Urinary bladder (tissue), 4 donors: Measurements from ENCODE around the gene TNFSF8. TPM values are rescaled to one million over a fixed set of nuclear protein-coding genes. Genes with fewer than 3 reads are reported as not detected.

Experiments
- DNase-seq: peaks from one replicate; pipeline ENCODE4 v3.0.0-alpha.2; 2015; ENCODE audit errors: extremely low spot score
- H3K27ac ChIP-seq: one replicate; pipeline ENCODE4 v1.5.1; 2013; ENCODE audit warnings: low read depth, mild to moderate bottlenecking, moderate library complexity
- H3K36me3 ChIP-seq: one replicate; pipeline ENCODE4 v1.6.1; 2013; ENCODE audit warnings: mild to moderate bottlenecking, moderate library complexity; ENCODE audit not compliant: insufficient read depth
- H3K4me1 ChIP-seq: one replicate; pipeline ENCODE4 v1.6.1; 2013; ENCODE audit warnings: mild to moderate bottlenecking, moderate library complexity; ENCODE audit not compliant: insufficient read depth
- H3K4me3 ChIP-seq: one replicate; pipeline ENCODE4 v1.5.1; 2013; ENCODE audit warnings: low read depth, low read length
- WGBS: extraction: QIAGEN DNeasy Blood & Tissue Kit; methylation state at CpG from one replicate; pipeline ENCODE4 v1.1.7; 2013; 5-methylcytosine and 5-hydroxymethylcytosine counted together
- polyA plus RNA-seq: library from polyadenylated mRNA; stranded (reverse); fragments of 200-250 nt; gene quantifications from one replicate; pipeline ENCODE4 v1.2.3, GENCODE V29; 2013
- total RNA-seq: library from RNA; depleted of rRNA; stranded (reverse); fragments of >200 nt; gene quantifications from one replicate; pipeline ENCODE4 v1.2.3, GENCODE V29; 2014
- donor health status: healthy with polysubstance abuse.
- donor health status: healthy.

The TNFSF8 gene
- total and polyA plus RNA-seq, 2 donors: 1.4 to 2.3 TPM

DNA sequence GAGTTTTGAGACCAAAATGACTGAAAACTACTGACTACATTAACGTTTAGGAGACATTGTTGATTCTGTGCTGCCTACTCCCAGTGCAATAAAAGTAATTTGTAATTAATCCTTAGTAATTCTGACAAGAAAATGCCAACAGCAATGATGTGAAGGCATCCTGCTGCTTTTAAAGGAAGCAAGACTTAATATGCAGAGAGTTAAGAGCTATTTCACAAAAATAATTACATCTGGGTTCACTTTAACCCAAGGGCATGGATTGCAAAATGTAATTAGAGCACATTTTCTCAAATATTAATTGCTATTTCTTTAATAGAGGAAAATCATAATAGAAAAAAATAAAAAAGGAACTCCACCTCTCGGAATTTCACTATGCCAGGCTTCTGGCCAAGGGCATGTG, 22.7 kb upstream of the TNFSF8 start:
- H3K4me3 ChIP-seq: no peak overlapping the region
- 72% methylated on average over 2 of the region's 2 CpGs for WGBS
- no peak overlapping the region for H3K27ac ChIP-seq
- H3K4me1 ChIP-seq: no peaks in the 10 kb centered on the region
- H3K36me3 ChIP-seq: no peaks in the 10 kb centered on the region
- no peak for DNase-seq

DNA sequence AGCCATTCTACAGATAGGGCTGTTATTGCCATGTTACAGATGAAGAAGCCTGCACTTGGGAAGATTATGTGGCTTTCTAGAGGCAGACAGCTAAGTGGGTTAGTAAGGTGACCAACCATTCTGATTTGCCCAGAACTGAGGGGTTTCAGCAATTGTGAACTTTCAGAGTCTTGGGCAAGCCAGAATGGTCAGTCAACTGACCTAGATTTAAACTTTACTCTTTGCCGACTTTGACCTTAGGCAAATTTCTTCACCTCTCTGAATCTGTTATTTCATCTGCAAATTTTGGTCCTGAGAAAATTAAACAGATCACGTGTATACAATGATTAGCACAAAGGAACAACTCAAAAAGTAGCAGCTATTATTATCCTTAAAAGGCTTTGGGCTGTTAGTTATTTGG, 20.4 kb upstream of the TNFSF8 start:
- 85% methylated on average over 2 of the region's 2 CpGs for WGBS
- DNase-seq: no peak
- H3K4me3 ChIP-seq: no peak overlapping the region
- H3K4me1 ChIP-seq: no peaks in the 10 kb centered on the region
- no peak overlapping the region for H3K27ac ChIP-seq
- H3K36me3 ChIP-seq: no peaks in the 10 kb centered on the region

GRCh38 chr9:114947058-114947457, 16.7 kb upstream of the TNFSF8 start:
- no peak for DNase-seq
- WGBS: 74% methylated on average over 4 of the region's 4 CpGs
- no peak overlapping the region for H3K27ac ChIP-seq
- H3K4me3 ChIP-seq: no peak overlapping the region
- H3K36me3 ChIP-seq: no peaks in the 10 kb centered on the region
- no peaks in the 10 kb centered on the region for H3K4me1 ChIP-seq

DNA sequence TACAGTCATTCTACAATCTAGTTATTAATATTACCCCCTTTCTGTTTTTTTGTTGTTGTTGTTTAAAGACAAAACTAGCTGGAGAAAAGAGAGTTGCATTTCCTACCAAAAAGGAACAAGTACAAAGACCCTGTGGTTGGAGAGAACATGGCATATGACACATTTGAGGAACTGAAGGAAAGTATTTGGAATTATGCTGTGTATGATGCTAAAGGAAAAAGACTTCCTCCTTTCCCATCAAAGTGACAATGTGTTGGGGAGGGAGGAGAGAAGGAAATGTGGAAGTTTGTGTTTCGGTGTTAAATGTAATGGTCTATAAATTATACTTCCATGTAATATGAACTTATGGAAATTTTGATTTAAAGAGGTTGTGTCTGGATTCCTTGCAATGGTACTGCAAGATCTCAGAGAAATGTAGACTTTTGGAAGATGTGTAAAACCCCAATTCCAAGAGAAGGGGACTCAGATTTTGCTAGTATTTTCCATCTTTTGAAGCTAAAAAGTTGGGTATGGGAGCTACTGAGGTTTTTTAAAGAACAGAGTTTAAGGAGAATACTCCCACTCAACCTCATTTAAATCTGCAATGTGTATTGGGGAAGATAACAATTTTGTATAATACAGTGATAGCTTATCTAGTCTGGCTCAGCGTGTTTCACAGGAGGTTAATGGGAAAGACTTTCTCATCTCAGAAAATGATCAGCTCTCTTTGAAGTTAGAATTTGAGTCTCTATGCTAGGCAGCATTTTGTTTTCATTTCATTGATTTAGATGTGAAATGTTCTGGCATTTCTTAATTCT, 15.4 kb upstream of the TNFSF8 start:
- Histone ChIP-seq H3K27ac (no peak overlapping the region), H3K4me1 (no peaks in the 10 kb centered on the region), H3K4me3 (no peak overlapping the region), H3K36me3 (no peaks in the 10 kb centered on the region)
- 74% methylated on average over 2 of the region's 2 CpGs for WGBS
- no peak for DNase-seq

DNA sequence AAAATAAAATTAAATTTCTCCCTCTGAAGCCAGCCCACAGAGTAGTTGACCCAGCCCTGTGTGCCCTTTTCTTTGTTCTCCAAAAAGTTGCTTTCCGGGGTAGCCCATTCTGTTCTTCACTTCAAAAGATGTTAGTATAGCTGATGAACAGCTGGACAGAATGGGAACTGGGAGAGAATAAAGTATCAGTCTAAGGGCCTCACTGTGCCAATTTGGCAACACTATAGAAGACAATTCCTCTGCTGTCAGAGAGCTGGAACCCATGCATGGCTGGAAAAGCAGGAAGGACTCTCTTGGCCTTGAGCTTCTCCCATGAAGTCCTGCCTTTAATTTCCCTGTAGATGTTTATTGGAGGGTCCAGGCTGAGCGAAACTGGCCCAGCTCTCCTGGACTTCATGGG, 11.0 kb upstream of the TNFSF8 start:
- Histone ChIP-seq H3K36me3 (no peaks in the 10 kb centered on the region), H3K4me3 (no peak overlapping the region), H3K27ac (no peak overlapping the region), H3K4me1 (no peaks in the 10 kb centered on the region)
- 82% methylated on average over 2 of the region's 2 CpGs for WGBS
- DNase-seq: no peak

- Histone ChIP-seq H3K4me1 (no peaks in the 10 kb centered on the region), H3K36me3 (no peaks in the 10 kb centered on the region), H3K27ac (no peak overlapping the region), H3K4me3 (no peak overlapping the region)
- DNase-seq: no peak
- WGBS: 71% methylated on average over 4 of the region's 4 CpGs
Measured at GRCh38 chr9:114938687-114939575, 8.5 kb upstream of the TNFSF8 start.

DNA sequence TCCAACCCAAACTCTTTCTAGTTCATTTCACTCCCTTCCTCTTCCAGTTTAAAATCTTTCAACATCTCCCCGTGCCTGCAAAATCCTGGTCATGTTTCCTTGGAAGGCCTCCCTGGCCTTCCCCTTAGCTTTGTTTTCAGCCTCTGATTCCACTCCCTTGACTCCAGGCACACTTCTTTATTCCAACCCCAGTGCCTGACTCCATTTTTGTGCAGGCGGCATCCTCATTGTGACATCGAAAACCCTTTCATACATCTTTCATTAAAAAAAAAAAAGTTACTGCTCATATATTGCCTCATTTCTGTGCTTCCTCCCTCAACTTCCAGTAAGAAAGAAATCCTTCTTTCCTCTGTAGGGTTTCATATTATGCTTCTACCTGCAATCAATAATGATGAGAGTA, 7.1 kb upstream of the TNFSF8 start:
- Histone ChIP-seq H3K36me3 (no peaks in the 10 kb centered on the region), H3K4me3 (no peak overlapping the region), H3K4me1 (no peaks in the 10 kb centered on the region), H3K27ac (no peak overlapping the region)
- DNase-seq: no peak
- 89% methylated on average over 3 of the region's 3 CpGs for WGBS

DNA sequence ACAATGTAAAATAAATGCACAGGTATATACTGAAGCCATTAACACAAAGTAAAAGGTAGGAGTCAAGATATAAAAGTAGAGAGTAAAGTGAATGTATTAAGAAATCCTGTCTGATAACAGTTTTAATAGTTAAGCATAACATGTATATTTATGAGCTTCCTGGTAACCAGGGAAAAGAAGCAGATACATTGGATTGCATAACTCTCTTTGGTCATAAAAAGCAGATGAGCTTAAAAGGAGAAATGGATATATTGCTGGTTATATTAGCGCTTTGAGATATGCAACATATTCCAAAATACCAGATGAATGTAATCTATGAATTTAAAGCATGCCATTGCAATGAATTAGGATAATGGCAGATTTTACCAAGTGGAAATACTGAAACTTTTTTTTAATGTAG, 6.2 kb upstream of the TNFSF8 start:
- no peak overlapping the region for H3K27ac ChIP-seq
- no peak for DNase-seq
- 78% methylated on average over 1 of the region's 1 CpG for WGBS
- H3K4me1 ChIP-seq: no peaks in the 10 kb centered on the region
- H3K36me3 ChIP-seq: no peaks in the 10 kb centered on the region
- H3K4me3 ChIP-seq: no peak overlapping the region

GRCh38 chr9:114935119-114935518, 4.7 kb upstream of the TNFSF8 start:
- no peaks in the 10 kb centered on the region for H3K4me1 ChIP-seq
- DNase-seq: no peak
- no peaks in the 10 kb centered on the region for H3K36me3 ChIP-seq
- H3K4me3 ChIP-seq: no peak overlapping the region
- WGBS: 72% methylated on average over 3 of the region's 3 CpGs
- no peak overlapping the region for H3K27ac ChIP-seq

DNA sequence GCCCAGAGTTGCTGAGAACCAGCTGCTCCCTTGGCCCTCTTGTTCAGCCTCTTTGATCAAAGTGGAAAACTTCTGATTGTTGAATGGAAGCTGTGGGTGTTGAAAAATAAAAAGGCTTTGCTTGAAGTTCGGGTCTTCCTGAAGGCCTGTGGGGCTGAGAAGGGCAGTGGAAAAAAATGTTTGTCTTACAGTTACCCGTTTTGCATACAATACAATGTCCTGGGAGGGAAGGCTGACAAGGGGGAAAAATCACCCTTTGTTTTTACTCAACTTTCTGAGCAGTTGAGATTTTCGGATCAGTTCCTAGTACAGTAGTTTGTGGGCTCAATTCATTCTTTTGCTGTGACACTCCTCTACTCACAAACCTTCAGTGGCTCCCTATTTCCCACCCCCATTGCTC, 2.1 kb upstream of the TNFSF8 start:
- 74% methylated on average over 3 of the region's 3 CpGs for WGBS
- H3K4me3 ChIP-seq: no peak overlapping the region
- H3K36me3 ChIP-seq: no peaks in the 10 kb centered on the region
- DNase-seq: no peak
- H3K27ac ChIP-seq: no peak overlapping the region
- no peaks in the 10 kb centered on the region for H3K4me1 ChIP-seq

DNA sequence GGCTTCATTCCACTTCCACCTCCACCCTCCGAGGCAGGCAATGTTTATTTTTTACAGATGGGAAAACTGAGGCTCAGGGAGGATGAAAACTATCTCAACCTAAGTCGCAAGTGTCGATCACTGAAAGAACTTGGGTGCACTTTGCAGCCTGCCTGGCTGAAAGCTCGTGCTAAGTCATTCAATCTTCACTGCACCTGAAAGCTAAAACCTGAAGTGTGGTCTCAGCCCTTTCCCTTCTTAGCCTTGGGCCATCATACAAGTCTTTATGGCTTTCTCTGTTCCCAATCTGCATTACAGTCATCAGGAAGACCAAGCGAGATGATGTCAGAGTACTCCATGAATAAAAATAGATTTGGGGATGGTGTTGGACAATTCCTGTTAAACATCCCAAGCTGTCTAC, 1.0 kb upstream of the TNFSF8 start:
- Histone ChIP-seq H3K36me3 (no peaks in the 10 kb centered on the region), H3K27ac (no peak overlapping the region), H3K4me3 (no peak overlapping the region), H3K4me1 (no peaks in the 10 kb centered on the region)
- no peak for DNase-seq
- 87% methylated on average over 5 of the region's 5 CpGs for WGBS

- H3K4me3 ChIP-seq: no peak overlapping the region
Measured at GRCh38 chr9:114929201-114929600, 1.2 kb downstream of the TNFSF8 start.

DNA sequence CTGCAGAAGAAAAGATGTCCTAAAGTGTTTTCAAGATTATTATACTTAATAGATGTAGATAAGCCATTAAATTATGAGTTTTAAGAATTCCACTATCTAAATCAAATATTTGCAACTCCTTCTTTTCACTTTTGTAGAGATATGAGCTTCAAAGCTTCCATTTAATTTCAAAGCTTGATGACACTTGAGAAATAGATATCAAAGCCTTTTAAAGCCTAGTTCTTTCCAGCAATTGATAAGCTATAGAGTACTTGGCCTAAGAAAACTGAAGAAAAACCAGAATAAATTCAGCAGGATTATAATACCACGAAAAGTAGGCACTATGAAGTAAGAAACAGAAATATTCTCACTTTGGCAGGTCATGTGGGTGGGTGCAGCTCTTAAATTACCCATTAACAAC, 1.7 kb downstream of the TNFSF8 start:
- Histone ChIP-seq H3K36me3 (no peaks in the 10 kb centered on the region), H3K4me3 (peak overlapping the region; percentile 16), H3K27ac (peak overlapping the region; percentile 18)

More at GRCh38 chr9:114929201-114929600, 1.2 kb downstream of the TNFSF8 start:
- no peak for DNase-seq
- 67% methylated on average over 5 of the region's 5 CpGs for WGBS
- H3K36me3 ChIP-seq: no peaks in the 10 kb centered on the region
- H3K27ac ChIP-seq: no peak overlapping the region
- H3K4me1 ChIP-seq: no peaks in the 10 kb centered on the region

GRCh38 chr9:114928136-114928535, 2.3 kb downstream of the TNFSF8 start:
- no peaks in the 10 kb centered on the region for H3K36me3 ChIP-seq
- no peak overlapping the region for H3K27ac ChIP-seq
- 90% methylated on average over 3 of the region's 3 CpGs for WGBS
- H3K4me1 ChIP-seq: no peaks in the 10 kb centered on the region
- H3K4me3 ChIP-seq: peak overlapping the region; percentile 16
- no peak for DNase-seq

More for the DNA sequence above, 1.7 kb downstream of the TNFSF8 start:
- WGBS: 84% methylated on average over 1 of the region's 1 CpG
- DNase-seq: no peak
- H3K4me1 ChIP-seq: no peaks in the 10 kb centered on the region
